ENCODE measurements around the gene CHFR.
"Not testable (repeated sequence)": the region's sequence is repeated elsewhere in the genome, so short reads cannot be mapped to it uniquely, and the experiment has no call there.

Gene CHFR

GRCh38 chr12:132850291-132850690 lies 37.1 kb downstream of the CHFR start:
- TF ChIP-seq CTCF (IDR thresholded peaks at IDR 0.05; ENCODE audit: low read depth, low read length) = no peak
- H3K4me3 ChIP-seq (replicated peaks in 1 of 2; ENCODE audit: low read depth in 2 of 2, low read length in 2 of 2) = no peak overlapping the region
- DNase-seq (ENCODE audit: low read depth in 2 of 2) = no peak

- H3K4me3 ChIP-seq (replicated peaks in 1 of 2; ENCODE audit: low read depth in 2 of 2, low read length in 2 of 2) = no peak overlapping the region
- TF ChIP-seq CTCF (IDR thresholded peaks at IDR 0.05; ENCODE audit: low read depth, low read length) = no peak
- no peak for DNase-seq (ENCODE audit: low read depth in 2 of 2)
Observed at GRCh38 chr12:132848521-132848920, 38.9 kb downstream of the CHFR start.

GRCh38 chr12:132847363-132848356 lies 39.7 kb downstream of the CHFR start:
- no peak for DNase-seq (ENCODE audit: low read depth in 2 of 2)
- no peak for TF ChIP-seq CTCF (IDR thresholded peaks at IDR 0.05; ENCODE audit: low read depth, low read length)
- no peak overlapping the region for H3K4me3 ChIP-seq (replicated peaks in 1 of 2; ENCODE audit: low read depth in 2 of 2, low read length in 2 of 2)

GRCh38 chr12:132844681-132845080 lies 42.7 kb downstream of the CHFR start:
- not testable (repeated sequence) for H3K4me3 ChIP-seq (replicated peaks in 1 of 2; ENCODE audit: low read depth in 2 of 2, low read length in 2 of 2); DNase-seq (ENCODE audit: low read depth in 2 of 2)

- H3K4me3 ChIP-seq (replicated peaks in 1 of 2; ENCODE audit: low read depth in 2 of 2, low read length in 2 of 2) = no peak overlapping the region
- no peak for TF ChIP-seq CTCF (IDR thresholded peaks at IDR 0.05; ENCODE audit: low read depth, low read length)
- no peak for DNase-seq (ENCODE audit: low read depth in 2 of 2)
Observed at GRCh38 chr12:132842449-132843045, 44.9 kb downstream of the CHFR start.

GRCh38 chr12:132841151-132841550 lies 46.3 kb downstream of the CHFR start:
- no peak overlapping the region for H3K4me3 ChIP-seq (replicated peaks in 1 of 2; ENCODE audit: low read depth in 2 of 2, low read length in 2 of 2)
- TF ChIP-seq CTCF (IDR thresholded peaks at IDR 0.05; ENCODE audit: low read depth, low read length) = no peak
- DNase-seq (ENCODE audit: low read depth in 2 of 2) = no peak

- DNase-seq (ENCODE audit: low read depth in 2 of 2) = no peak
- H3K4me3 ChIP-seq (replicated peaks in 1 of 2; ENCODE audit: low read depth in 2 of 2, low read length in 2 of 2) = no peak overlapping the region
Observed at GRCh38 chr12:132840536-132840935, 46.9 kb downstream of the CHFR start.

More at GRCh38 chr12:132840536-132840935, 46.9 kb downstream of the CHFR start:
- no peak for TF ChIP-seq CTCF (IDR thresholded peaks at IDR 0.05; ENCODE audit: low read depth, low read length)

All from cardiac fibroblast (primary cell).